ENCODE data around the gene KRTAP12-3.
"Not testable (repeated sequence)": the region's sequence is repeated elsewhere in the genome, so short reads cannot be mapped to it uniquely, and the experiment has no call there.

- TF ChIP-seq YY1 (IDR thresholded peaks at IDR 0.05; ENCODE audit: insufficient read depth, insufficient read length); ZNF274 (IDR thresholded peaks at IDR 0.05; ENCODE audit: low read depth, low read length): not testable (repeated sequence)
These were observed 47.4 kb upstream of the KRTAP12-3 start for GRCh38 chr21:44610157-44610843.

All from NT2/D1 (cell line).